DMS153 (cell line): ENCODE data around the gene EIF1B.

Experiments used
- DNase-seq: peaks from one replicate; lab custom pipeline; 2025; lab: John Stamatoyannopoulos, UW

The EIF1B gene

DNA sequence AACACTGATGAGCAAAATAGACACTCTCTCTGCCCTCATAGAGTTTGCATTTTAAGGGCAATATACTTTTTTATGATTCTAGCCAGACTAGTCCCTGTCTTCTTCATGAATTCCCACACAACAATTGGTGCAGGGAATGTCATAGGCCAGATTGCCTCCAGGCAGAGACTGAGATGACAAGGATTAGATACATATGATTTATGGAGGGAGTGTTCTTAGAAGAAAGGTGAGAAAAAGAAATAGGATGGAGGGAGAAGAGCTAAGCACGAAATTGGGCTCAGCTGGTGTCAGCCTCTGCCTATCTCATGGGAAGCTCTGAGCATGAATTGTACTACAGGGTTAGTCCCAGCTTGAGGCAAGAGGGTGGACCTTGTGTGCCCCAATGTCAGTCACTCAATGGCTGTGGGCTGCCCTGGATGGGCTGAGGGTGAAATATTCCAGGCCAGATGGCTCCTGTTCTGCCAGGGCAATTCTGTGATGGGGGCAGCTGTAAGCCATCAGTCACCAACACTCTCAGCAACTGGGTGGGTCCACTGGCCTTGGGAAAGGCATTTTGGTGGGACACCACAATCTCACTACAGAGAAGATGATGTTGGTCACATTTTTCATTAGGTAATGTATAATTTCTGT, 31.1 kb downstream of the EIF1B start:
- no peak for DNase-seq

DNA sequence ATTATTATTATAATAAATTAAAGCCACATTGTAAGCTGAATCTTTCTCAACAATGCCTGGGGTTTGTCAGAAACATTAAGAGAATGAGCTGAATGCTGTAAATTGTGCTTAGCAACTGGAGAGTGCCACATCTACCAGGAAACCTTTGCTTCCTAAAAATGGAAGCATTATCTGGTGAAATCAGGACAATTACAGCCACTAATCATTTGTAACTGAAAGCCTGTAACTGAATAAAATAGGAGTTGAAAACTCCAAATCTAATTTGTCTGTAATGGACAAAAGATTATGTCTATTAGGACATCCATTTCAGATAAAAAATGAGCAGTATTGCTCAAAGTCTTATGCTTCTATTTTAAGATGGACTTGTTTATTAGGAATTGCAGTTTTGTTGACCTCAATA, 32.2 kb downstream of the EIF1B start:
- DNase-seq, result no peak

GRCh38 chr3:40350529-40350928, 41.0 kb downstream of the EIF1B start:
- DNase-seq, result no peak

- no peak for DNase-seq
Measured at GRCh38 chr3:40355410-40355809, 45.9 kb downstream of the EIF1B start.

DNA sequence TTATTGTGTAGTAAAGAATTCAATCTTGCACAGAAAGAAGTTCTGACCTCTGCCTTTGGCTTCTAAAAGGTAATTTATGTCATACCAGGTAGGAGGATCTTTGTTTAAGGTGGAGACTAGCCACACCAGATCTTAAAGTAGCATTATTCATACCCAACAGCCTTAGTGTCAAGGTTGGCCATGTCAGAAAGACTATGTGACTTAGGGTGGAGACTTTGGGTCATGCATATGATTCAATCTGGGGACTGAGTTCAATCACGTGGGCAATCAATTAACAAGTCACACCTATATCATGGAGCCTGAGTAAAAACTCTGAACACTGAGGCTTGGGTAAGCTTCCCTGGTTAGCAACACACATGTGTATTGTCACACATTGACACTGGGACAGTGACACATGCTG, 48.9 kb downstream of the EIF1B start:
- no peak for DNase-seq
